Measurements from ENCODE around the gene DCAF8.

The DCAF8 gene

GRCh38 chr1:160260406-160261382 is 1.7 kb downstream of the DCAF8 start:
- no peak for DNase-seq

GRCh38 chr1:160258177-160258798 is 4.1 kb downstream of the DCAF8 start:
- DNase-seq, result no peak

- no peak for DNase-seq
Observed at GRCh38 chr1:160257411-160258015, 4.8 kb downstream of the DCAF8 start.

- no peak for DNase-seq
Observed at GRCh38 chr1:160256396-160257046, 5.8 kb downstream of the DCAF8 start.

- no peak for DNase-seq
Observed at GRCh38 chr1:160255781-160256300, 6.5 kb downstream of the DCAF8 start.

DNA sequence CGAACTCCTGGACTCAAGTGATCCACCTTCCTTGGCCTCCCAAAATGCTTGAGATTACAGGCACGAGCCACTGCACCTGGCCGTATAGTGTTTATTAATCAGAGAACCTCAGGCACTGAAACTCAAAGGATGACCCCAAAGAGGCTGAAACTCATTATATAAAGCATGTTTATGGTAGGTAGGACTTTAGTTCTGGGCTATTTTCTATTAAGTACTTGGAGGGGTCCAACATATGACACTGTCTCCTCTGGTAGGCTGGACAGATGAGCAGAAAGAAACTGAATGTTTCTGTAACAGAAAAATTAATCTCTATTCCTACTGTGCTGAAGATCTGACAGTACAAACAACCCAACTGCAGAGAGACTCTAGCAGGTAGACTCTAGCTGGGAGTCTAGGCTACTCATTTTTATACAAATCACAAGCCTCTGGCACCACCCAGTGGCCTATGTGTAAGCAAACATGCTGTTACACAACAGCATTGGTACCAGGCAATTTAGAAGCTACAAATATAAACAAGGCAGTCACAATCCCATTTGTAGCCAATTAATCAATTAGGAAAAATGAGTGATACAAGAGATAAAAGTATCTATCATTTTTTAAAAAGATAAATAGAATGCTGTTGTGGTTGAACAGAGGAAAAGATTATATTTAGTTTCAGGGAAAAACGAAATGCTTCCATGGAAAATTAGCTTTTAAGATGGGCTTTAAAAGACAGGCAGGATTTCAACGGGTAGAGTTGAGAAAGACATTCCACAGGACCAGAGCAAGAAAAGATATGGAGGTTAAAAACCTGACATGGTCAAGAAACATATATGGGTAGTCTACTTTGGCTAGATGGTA is 10.4 kb downstream of the DCAF8 start:
- peak; percentile 30 to 57 for DNase-seq

DNA sequence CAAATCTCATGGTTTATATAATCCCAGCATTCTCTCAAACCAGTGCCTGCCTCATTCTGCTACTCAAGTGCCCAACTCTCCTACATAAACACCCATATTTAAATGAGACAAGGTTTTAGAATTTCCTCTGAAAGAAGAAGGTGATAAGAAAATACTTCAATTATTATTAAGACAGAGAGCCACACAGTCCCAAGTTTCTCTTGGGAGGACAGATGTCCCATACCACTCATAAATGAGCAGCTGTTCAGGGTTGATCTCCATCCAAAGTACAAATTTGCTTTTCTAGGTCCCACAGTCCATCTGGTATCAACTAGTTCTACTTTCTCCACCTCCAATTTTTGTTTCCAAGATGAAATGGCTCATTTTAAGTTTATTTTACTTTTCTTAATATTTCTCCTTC is 11.3 kb downstream of the DCAF8 start:
- no peak for DNase-seq

GRCh38 chr1:160247053-160247452 is 15.3 kb downstream of the DCAF8 start:
- no peak for DNase-seq

- no peak for DNase-seq
Observed at GRCh38 chr1:160245434-160245833, 16.9 kb downstream of the DCAF8 start.

DNA sequence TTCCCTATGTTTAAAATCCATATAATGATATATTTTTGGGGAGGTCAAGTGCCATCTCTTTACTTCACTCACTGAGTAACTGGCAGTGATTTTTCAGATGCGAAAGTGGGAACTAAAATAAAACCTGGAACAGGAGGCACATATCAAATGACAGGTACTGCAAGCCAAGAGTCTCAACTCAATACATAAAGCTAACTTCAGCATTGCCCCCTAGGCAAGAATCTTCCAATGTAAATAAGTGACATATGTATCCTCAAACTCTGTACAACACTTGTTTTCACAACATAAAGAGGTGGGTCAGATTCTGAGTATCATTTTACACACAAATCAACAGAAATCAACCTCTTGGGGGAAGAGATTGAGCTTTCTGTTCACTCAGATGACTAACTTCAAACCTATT is 18.1 kb downstream of the DCAF8 start:
- no peak for DNase-seq

- no peak for DNase-seq
Observed at GRCh38 chr1:160243767-160244166, 18.6 kb downstream of the DCAF8 start.

GRCh38 chr1:160239582-160240299 is 22.6 kb downstream of the DCAF8 start:
- no peak for DNase-seq

DNA sequence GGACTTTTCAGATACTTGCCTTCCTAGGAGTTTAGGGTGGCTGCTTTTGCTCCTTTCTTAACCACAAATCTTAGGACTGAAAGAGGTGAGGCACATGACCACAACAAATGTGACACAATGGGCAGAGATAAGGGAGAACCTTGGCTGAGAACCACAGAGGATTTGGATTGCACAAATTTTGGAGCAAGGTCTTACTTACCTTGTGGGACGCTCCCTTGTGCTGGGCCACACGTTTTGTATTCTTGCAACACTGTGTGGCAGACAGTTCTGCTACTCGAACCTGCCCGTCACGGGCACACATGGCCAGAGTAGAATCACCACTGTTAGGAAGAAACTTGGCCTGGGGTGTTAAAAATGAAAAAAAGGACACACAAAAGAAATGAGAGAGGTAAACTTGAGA is 23.9 kb downstream of the DCAF8 start:
- no peak for DNase-seq

DNA sequence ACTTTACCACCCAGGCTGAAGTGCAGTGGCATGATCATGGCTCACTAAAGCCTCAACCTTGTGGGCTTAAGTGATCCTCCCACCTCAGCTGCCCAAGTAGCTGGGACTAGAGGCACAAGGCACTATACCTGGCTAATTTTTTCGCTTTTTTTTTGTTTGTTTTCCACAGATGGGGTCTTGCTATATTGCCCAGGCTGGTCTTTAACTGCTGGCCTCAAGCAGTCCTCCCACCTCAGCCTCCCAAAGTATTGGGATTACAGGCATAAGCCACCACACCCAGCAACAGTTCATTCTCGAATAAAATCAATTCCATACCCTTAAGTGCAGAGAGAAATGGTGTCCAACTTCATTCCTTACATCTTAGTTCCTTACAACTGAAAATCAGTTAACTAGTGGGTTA is 24.8 kb downstream of the DCAF8 start:
- no peak for DNase-seq

DNA sequence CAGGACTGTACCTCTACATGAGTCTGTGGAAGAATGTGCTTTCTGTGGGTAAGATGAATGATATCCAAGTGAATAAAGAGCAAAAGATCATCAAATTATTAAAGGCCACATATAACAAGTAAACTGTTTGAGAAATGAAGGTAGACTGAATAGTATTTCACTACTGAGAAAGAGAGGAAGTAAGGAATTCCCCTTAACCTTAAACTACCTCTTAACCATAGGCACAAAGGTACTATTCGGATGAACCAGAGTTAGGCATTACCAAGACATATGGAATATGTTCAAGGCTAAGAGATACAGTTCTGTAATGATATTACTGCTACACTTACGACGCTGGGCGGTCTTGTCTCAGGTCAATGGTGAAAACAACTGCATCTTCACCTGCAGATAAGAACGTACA is 25.5 kb downstream of the DCAF8 start:
- DNase-seq, result no peak

DNA sequence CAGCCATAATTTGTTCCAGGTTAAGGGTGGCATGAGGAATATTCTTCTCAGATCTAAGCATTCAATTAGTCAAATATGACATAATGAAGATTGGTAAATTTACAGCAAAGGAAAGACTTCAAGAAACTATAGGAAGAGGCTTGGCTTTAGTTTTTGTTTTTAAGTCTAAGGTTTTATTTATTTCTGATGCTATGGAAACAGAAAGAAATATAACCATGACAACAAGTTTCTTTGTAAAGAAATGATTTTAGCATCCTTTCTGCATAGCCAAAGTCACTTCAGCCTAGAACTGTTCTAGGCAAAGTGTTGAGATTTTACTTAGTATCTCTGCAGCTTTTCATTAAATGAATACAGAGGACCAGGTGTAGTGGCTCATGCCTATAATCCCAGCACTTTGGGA is 29.4 kb downstream of the DCAF8 start:
- DNase-seq, result no peak

- DNase-seq, result no peak
Observed at GRCh38 chr1:160228431-160228830, 33.9 kb downstream of the DCAF8 start.

GRCh38 chr1:160227561-160227960 is 34.8 kb downstream of the DCAF8 start:
- no peak for DNase-seq

DNA sequence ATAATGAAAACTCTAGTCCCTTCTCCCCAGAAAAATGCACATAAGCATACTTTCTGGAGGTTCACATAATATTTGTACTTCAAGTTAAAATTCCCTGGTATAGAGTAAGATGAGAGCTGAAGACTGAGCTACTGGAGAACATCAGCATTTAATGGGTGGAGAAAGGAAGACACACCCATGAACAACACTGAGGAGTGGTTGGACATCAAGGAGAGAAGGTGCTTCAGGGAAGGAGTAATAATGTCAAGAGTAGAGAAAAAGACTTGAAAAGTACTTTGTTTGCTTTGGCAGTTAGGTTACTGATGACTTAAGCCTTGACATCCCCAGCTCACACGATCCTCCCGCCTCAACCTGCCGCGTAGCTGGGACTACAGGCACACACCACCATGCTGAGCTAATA is 35.3 kb downstream of the DCAF8 start:
- DNase-seq, result no peak

DNA sequence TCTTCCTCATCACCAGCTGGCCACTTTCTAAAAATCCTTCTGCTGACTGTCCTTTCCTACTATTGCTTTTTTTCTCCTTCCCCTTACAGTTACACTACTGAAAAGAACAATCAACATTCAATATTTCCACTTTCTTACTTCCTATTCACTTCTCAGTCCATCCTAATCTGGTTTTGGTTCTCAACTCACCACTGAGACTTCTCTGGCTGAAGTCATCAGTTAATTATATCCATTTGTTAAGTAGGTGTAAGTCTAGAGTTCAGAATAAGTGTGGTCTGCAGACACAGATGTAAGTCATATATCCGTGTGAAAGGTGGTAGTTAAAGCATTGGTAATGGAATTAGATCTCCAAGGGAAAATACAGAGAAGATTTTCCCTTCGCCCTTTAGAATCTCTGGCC is 35.7 kb downstream of the DCAF8 start:
- no peak for DNase-seq

- no peak for DNase-seq
Observed at GRCh38 chr1:160225345-160225744, 37.0 kb downstream of the DCAF8 start.
